Ramos (cell line): ENCODE measurements around the gene TGFBR3L.
"Not testable (repeated sequence)": the region's sequence is repeated elsewhere in the genome, so short reads cannot be mapped to it uniquely, and the experiment has no call there.

ENCODE experiments used
- in situ Hi-C: fragments of 300-500 bp; cut with MboI; formaldehyde crosslinking; loops from one replicate; pipeline ENCODE4 v1.14.3; 2022; ENCODE audit warnings: low sequenced_read_pairs; ENCODE audit not compliant: unreplicated experiment

The TGFBR3L gene

GRCh38 chr19:7916103-7916954 is 1.7 kb downstream of the TGFBR3L start:
- in situ Hi-C loops, result no loop called here

- in situ Hi-C loops, result no loop called here
Measured at GRCh38 chr19:7916955-7917266, 2.3 kb downstream of the TGFBR3L start.

- in situ Hi-C loops, result no loop called here
Measured at GRCh38 chr19:7917267-7918061, 2.8 kb downstream of the TGFBR3L start.

- in situ Hi-C loops, result not testable (repeated sequence)
Measured at GRCh38 chr19:7918062-7918614, 3.5 kb downstream of the TGFBR3L start.

- in situ Hi-C loops, result no loop called here
Measured at GRCh38 chr19:7918615-7919421, 4.2 kb downstream of the TGFBR3L start.

GRCh38 chr19:7919610-7920518 is 5.2 kb downstream of the TGFBR3L start, which contains the start of gene SNAPC2:
Gene SNAPC2 (plus strand): TSS chr19:7920338. CDS start chr19:7920367, 29 bp downstream.
- in situ Hi-C loops, result loop anchor here (5.0 kb wide), 1 partner anchor 68 kb away; no protein-coding TSS in a partner anchor

- in situ Hi-C loops, result loop anchor here (5.0 kb wide), 1 partner anchor 68 kb away; no protein-coding TSS in a partner anchor
Measured at GRCh38 chr19:7920519-7921301, 6.1 kb downstream of the TGFBR3L start.

GRCh38 chr19:7921302-7921966 is 6.8 kb downstream of the TGFBR3L start:
- in situ Hi-C loops, result loop anchor here (5.0 kb wide), 1 partner anchor 69 kb away; no protein-coding TSS in a partner anchor

- in situ Hi-C loops, result loop anchor here (5.0 kb wide), 1 partner anchor 70 kb away; no protein-coding TSS in a partner anchor
Measured at GRCh38 chr19:7921967-7922835, 7.6 kb downstream of the TGFBR3L start.

GRCh38 chr19:7922836-7923195 is 8.2 kb downstream of the TGFBR3L start:
- in situ Hi-C loops, result loop anchor here (5.0 kb wide), 1 partner anchor 71 kb away; no protein-coding TSS in a partner anchor

- in situ Hi-C loops, result loop anchor here (5.0 kb wide), 1 partner anchor 71 kb away; no protein-coding TSS in a partner anchor
Measured at GRCh38 chr19:7923295-7924191, 8.9 kb downstream of the TGFBR3L start.

- in situ Hi-C loops, result loop anchor here (5.0 kb wide), 1 partner anchor 72 kb away; no protein-coding TSS in a partner anchor
Measured at GRCh38 chr19:7924241-7924640, 9.6 kb downstream of the TGFBR3L start.

- in situ Hi-C loops, result loop anchor here (5.0 kb wide), 1 partner anchor 72 kb away; no protein-coding TSS in a partner anchor
Measured at GRCh38 chr19:7924651-7925170, 10.1 kb downstream of the TGFBR3L start.

GRCh38 chr19:7925171-7925851 is 10.7 kb downstream of the TGFBR3L start:
- in situ Hi-C loops, result no loop called here
